GM12891 (cell line): Measurements from ENCODE around the gene ACY1.

Experiments
- POLR2A ChIP-seq: IDR thresholded peaks from 2 replicates; pipeline ENCODE4 v1.6.1; 2011; ENCODE audit warnings: low read depth, low read length, control low read depth
- POLR2AphosphoS5 ChIP-seq: IDR thresholded peaks from 2 replicates; pipeline ENCODE4 v1.6.1; 2011; ENCODE audit warnings: low read depth, low read length, control low read depth
- POU2F2 ChIP-seq: IDR thresholded peaks from 2 replicates; pipeline ENCODE4 v1.6.1; 2011; ENCODE audit warnings: low read depth, mild to moderate bottlenecking, control low read depth, low read length, moderate library complexity
- SPI1 ChIP-seq: IDR thresholded peaks from 2 replicates; pipeline ENCODE4 v1.6.1; 2011; ENCODE audit warnings: low read depth, low read length, control low read depth
- TAF1 ChIP-seq: IDR thresholded peaks from 2 replicates; pipeline ENCODE4 v1.6.1; 2011; ENCODE audit warnings: low read depth, low read length, control low read depth

- TF ChIP-seq SPI1 (no peak), POLR2A (no peak), POLR2AphosphoS5 (no peak), TAF1 (no peak), POU2F2 (no peak)
These were observed 19.4 kb downstream of the ACY1 start for GRCh38 chr3:52002748-52003147.
